Iris pigment epithelial cell (primary cell): ENCODE results near the gene SFTPB.
"Not testable (repeated sequence)": the region's sequence is repeated elsewhere in the genome, so short reads cannot be mapped to it uniquely, and the experiment has no call there.

Experiments
- DNase-seq: peaks from one replicate; pipeline ENCODE4 v3.0.0-alpha.2; 2011; ENCODE audit warnings: low read depth

The SFTPB gene

GRCh38 chr2:85675866-85676548 is 8.0 kb upstream of the SFTPB start:
- DNase-seq, result no peak

DNA sequence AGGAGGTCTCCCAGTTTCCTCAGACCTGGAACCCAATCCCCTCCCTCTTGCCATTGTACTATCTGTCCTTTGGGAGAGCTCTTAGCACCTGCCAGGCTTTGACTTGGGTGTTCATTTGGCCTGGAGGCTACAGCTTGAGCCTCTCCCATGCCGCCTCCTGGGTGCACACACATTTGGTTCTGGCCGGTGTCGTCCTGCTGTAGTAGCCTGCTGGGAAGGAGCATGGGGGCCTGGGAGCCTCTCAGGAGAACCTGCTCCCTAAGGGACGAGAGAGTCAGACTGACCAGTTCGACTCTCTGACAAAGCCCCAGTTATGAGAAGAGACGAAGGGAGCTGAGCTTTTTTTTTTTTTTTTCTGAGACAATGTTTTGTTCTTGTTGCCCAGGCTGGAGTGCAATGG is 7.4 kb upstream of the SFTPB start:
- DNase-seq, result no peak

- DNase-seq, result no peak
Measured at GRCh38 chr2:85674417-85674816, 6.4 kb upstream of the SFTPB start.

DNA sequence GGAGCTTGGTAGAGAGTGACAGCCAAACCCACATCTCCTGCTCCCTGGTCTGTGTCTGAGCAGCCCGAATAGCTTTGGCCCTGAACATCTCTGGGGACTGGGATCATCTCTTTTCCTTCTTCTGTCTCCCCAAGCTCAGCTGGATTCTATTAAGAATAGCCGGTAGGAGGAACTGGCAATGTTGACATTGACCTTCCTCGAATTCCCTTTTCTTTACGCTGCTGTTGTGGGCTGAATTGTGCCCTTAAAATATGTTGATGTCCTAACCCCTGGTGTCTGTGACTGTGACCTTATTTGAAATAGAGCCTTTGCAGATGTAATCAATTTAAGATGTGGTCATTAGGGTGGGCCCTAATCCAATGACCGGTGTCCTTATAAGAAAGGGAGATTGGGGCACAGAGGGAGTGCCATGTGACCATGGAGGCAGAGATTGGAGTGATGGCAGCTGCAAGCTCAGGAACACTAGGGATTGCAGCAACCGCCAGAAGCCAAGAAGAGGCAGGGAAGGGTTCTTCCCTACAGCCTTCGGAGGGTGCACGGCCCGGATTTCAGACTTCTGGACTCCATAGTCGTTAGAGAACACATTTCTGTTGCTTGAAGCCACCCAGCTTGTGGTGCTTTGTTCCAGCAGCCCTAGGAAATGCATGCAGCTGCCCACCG is 5.8 kb upstream of the SFTPB start:
- DNase-seq, result no peak

DNA sequence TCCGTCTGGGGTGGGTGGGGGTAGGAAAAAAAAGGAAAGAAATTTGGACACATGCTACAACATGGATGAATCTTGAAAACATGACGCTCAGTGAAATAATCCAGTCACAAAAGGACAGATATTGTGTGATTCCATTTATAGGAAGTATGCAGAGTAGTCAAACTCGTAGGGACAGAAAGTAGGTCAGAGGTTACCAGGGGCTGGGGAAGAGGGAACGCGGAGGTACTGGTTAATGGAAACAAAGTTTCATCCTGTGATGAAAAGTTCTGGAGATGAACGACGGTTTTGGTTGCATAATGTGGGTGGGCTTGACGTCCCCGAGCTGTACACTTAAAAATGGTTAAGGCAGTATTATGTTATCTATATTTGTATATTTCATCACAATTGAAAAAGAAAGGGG is 4.5 kb upstream of the SFTPB start:
- DNase-seq, result no peak

- not testable (repeated sequence) for DNase-seq
Measured at GRCh38 chr2:85670416-85670815, 2.4 kb upstream of the SFTPB start.

GRCh38 chr2:85669549-85669948 is 1.6 kb upstream of the SFTPB start:
- no peak for DNase-seq

DNA sequence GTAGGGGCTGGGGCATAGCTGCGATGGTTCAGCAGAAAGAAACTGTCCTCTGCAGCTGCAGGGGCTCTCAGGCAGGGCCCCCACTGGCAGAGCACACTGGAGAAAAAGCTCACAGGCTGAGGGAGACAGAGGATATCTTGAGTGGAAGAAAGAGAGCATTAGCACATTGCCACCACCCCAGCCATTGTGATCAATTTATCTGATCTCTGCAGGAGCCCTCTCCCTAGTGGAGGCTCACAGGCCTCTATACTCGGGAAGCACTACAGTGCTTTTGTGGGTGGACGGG is 801 bp upstream of the SFTPB start:
- no peak for DNase-seq

DNA sequence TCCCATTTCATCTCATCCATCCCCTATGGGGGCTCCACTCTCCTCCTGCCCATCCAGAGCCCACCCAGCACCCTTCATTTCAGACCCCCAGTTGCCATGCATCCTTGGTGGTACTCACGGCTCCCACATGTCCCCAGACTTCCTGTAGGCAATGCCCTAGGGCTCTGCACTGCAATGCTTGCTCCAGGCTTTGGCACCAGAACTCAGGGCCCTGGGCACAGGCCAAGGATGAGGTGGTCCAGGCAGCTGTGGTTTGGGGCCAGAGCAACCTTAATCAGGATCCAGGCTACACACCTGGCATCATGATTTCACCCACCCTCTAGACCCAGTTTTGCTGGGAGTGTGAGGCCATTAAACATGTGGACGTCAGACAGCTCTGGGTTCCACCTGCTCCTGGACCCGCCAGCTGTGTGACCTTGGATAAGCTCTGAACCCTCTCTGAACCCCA is 414 bp downstream of the SFTPB start:
- no peak for DNase-seq

GRCh38 chr2:85666435-85667316 is 1.3 kb downstream of the SFTPB start:
- DNase-seq, result no peak

GRCh38 chr2:85666016-85666415 is 2.0 kb downstream of the SFTPB start:
- no peak for DNase-seq

- DNase-seq, result no peak
Measured at GRCh38 chr2:85665264-85665937, 2.6 kb downstream of the SFTPB start.

GRCh38 chr2:85663594-85664565 is 4.1 kb downstream of the SFTPB start:
- DNase-seq, result no peak

DNA sequence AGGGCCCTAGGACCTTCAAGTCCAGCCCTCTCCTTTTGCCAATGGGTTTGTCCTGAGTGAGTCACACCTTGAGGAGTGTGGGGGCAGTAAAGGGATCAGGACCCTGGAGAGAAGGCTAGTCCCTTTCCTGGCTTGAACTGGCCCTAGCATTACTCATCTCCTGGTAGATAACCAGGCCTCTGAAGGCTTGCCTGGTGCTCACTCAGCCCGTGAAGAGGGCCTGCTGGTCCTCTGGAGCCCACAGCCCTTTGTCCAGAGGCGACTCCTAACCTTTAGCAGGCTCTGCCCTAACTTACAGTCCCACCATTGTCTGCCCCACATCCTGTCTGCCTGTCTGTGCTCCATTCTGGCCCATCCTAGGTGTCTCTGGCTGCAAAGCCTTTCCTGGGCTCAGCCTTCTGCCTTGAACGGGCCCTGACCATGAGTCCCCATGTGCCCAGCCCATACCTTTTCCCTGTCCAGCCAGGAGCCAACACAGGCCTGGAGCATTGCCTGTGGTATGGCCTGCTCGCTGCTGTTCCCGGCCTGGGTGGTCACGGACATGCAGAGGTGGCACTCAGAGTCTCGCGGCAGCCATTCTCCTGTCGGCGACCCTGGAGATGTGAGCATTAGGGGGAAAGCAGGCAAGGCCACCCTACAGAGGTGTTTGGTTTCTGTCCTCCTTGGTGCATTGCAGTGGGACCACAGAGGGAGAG is 5.0 kb downstream of the SFTPB start:
- peak; percentile 89 for DNase-seq

DNA sequence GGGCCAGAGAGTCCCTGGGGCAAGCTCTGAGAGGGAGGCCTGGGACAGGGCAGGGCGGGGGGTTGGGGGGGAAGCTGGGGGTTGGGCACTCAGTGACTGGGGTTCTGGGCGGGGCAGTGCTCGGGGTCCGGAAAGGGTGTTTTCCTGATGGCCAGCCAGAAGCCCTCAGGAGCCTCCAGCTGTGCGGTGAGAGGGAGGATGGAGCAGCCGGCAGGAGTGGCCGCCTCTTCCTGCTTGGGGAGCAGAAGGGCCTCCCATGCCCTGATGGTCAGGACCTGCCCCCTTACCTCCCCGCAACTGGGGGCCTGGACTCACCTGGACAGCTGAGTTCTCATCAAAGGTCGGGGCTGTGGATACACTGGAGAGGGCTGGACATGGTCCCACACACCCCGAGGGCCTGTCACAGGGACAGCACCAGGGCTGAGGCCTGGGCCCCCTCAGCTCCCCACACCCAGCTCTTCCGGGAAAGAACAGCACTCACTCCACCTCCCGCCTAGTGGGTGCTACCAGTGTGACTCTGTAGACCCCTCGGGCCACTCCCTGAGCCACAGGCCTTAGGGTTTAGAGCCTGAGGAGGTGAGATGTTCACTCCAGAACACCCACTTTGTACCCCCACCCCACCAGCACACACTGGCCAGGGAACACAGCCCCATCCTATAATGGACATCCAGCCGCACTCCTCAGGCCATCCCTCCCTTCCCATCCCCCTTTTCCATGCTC is 6.7 kb downstream of the SFTPB start:
- no peak for DNase-seq

- no peak for DNase-seq
Measured at GRCh38 chr2:85660725-85661124, 7.3 kb downstream of the SFTPB start.

DNA sequence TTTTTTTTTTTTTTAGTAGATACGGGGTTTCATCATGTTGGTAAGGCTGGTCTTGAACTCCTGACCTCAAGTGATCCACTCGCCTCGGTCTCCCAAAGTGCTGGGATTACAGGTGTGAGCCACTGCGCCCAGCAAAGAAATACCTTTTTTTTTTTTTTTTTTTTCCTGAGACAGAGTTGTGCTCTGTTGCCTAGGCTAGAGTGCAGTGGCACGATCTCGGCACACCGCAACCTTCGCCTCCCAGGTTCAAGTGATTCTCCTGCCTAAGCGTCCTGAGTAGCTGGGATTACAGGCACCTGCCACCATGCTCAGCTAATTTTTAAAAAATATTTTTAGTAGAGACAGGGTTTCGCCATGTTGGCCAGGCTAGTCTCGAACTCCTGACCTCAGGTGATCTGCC is 7.7 kb downstream of the SFTPB start:
- not testable (repeated sequence) for DNase-seq

GRCh38 chr2:85659324-85659981 is 8.5 kb downstream of the SFTPB start:
- no peak for DNase-seq

DNA sequence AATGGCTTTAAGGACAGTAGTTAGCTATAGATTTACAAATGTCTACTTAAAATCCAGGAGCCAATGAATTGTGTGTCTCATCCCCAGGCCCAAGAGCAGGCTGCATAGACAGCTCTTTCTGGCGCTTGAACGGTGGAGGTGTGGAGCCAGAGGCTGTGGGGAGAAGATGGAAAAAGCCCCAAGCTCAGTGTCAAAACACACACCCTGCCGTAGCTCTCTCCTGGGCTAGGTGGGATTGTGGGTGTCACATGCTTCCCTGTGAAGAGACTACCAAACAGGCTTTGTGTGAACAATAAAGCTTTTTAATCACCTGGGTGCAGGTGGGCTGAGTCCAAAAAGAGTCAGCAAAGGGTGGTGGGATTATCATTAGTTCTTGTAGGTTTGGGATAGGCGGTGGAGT is 10.6 kb downstream of the SFTPB start:
- DNase-seq, result not testable (repeated sequence)

GRCh38 chr2:85656468-85656867 is 11.5 kb downstream of the SFTPB start:
- no peak for DNase-seq
